Measurements from ENCODE around the gene ITPA. TPM values are rescaled to one million over a fixed set of nuclear protein-coding genes. Genes with fewer than 3 reads are reported as not detected.

Gene ITPA
- total and polyA plus RNA-seq, 2 of the 4 experiments (the other 2 are of a cell fraction), result 32.4 to 49.0 TPM

GRCh38 chr20:3223994-3224680, 14.8 kb downstream of the ITPA start:
- dilution Hi-C loops (cut with HindIII; ENCODE audit: low sequenced_read_pairs, unreplicated experiment), result no loop called here
- H3K23ac ChIP-seq (ENCODE audit: low read depth, low read length), result no peak overlapping the region
- WGBS, 2 experiments (ENCODE audit: extremely low coverage in 2 of 2, insufficient read length in 1 of 2), result 87% methylated on average over 3 of the region's 20 CpGs; no CpG with 5 or more reads in 1 of the 2 experiments

More at GRCh38 chr20:3223994-3224680, 14.8 kb downstream of the ITPA start:
- H4K20me1 ChIP-seq (ENCODE audit: insufficient read depth, low read length), result no peaks in the 10 kb centered on the region
- in situ Hi-C loops (cut with MboI; ENCODE audit: low sequenced_read_pairs) (no loop called here), intact Hi-C loops (cut with micrococcal nuclease) (no loop called here)
- ChIA-PET CTCF (no interaction called here), POLR2A (ENCODE audit: unreplicated experiment) (no interaction called here)
- no peak overlapping the region for H3K14ac ChIP-seq (replicated peaks; ENCODE audit: low read depth, low read length)
- DNase-seq (no peak), ATAC-seq (ENCODE audit: low read depth) (no peak)
- no peak overlapping the region for H2AK5ac ChIP-seq (ENCODE audit: low read depth, low read length)
- H3K56ac ChIP-seq (ENCODE audit: extremely low read depth, insufficient read depth, low read length), result no peak overlapping the region
- TF ChIP-seq CHD1 (IDR thresholded peaks at IDR 0.05; ENCODE audit: low read depth, low read length), result no peak
- no peak overlapping the region for H2AK9ac ChIP-seq (replicated peaks; ENCODE audit: low read depth, low read length, poor library complexity)
- H3K27me3 ChIP-seq (ENCODE audit: control insufficient read depth, insufficient read depth, low read length), result no peaks in the 10 kb centered on the region
- H3K9ac ChIP-seq (ENCODE audit: low read depth, low read length), result no peak overlapping the region
- H3K4ac ChIP-seq (ENCODE audit: low read depth, low read length), result no peak overlapping the region
- H3K27ac ChIP-seq (ENCODE audit: insufficient read depth, low read length), result no peak overlapping the region
- H2BK5ac ChIP-seq (ENCODE audit: low read depth, low read length, poor library complexity, severe bottlenecking), result no peak overlapping the region
- H4K5ac ChIP-seq (ENCODE audit: low read depth, low read length), result no peak overlapping the region
- BruUV-seq (replicated peaks), result no TSS peak
- H3K9me3 ChIP-seq (ENCODE audit: control insufficient read depth, insufficient read depth, low read length), result no peaks in the 10 kb centered on the region
- no peaks in the 10 kb centered on the region for H3K79me1 ChIP-seq (ENCODE audit: low read depth in 1 of 2, low read length in 2 of 2)
- no peak overlapping the region for H2BK15ac ChIP-seq (ENCODE audit: low read depth, low read length)
- H3K36me3 ChIP-seq (ENCODE audit: control insufficient read depth, insufficient read depth, low read length), result peaks cover 27% of the 10 kb centered on the region
- H3K4me2 ChIP-seq (ENCODE audit: low read depth, low read length), result no peak overlapping the region
- no peak overlapping the region for H2BK20ac ChIP-seq (ENCODE audit: low read depth, low read length)
- no peaks in the 10 kb centered on the region for H3K4me1 ChIP-seq (ENCODE audit: control insufficient read depth, insufficient read depth, low read length)
- H3K4me3 ChIP-seq (ENCODE audit: insufficient read depth, low read depth, low read length), result no peak overlapping the region
- H3K18ac ChIP-seq (ENCODE audit: low read depth, low read length), result no peak overlapping the region
- no peak overlapping the region for H4K91ac ChIP-seq (ENCODE audit: insufficient read depth, low read depth, low read length)
- H2BK120ac ChIP-seq (ENCODE audit: low read depth, low read length), result no peak overlapping the region
- H3K9me1 ChIP-seq (ENCODE audit: insufficient read depth, low read length), result no peaks in the 10 kb centered on the region
- no peak overlapping the region for H4K8ac ChIP-seq (ENCODE audit: low read depth in 2 of 2, low read length in 2 of 2)
- H2AFZ ChIP-seq (replicated peaks; ENCODE audit: low read length, poor library complexity), result no peak overlapping the region

Measured in IMR-90 (cell line).